Neural progenitor cell (in vitro differentiated cells): ENCODE results near the gene INTS4.

Experiments used
- CTCF ChIP-seq: fragments of 200-600 bp; sonication (generic); IDR thresholded peaks from 2 replicates; pipeline ENCODE4 v1.5.1; 2017; ENCODE audit warnings: antibody characterized with exemption, mild to moderate bottlenecking
- EZH2 ChIP-seq: fragments of 200-600 bp; sonication (generic); IDR thresholded peaks from 2 replicates; pipeline ENCODE4 v1.6.1; 2017; ENCODE audit warnings: antibody characterized with exemption, mild to moderate bottlenecking, moderate library complexity

- TF ChIP-seq EZH2 (no peak), CTCF (no peak)
These were observed 43.6 kb upstream of the INTS4 start for GRCh38 chr11:78037825-78038620.
